RWPE2 (cell line): ENCODE results near the gene APOL4.
"Not testable (repeated sequence)": the region's sequence is repeated elsewhere in the genome, so short reads cannot be mapped to it uniquely, and the experiment has no call there.

ENCODE experiments used
- ATAC-seq: fragments of 200-7000 bp; cut with Tn5 transposase; 3 replicates; pipeline ENCODE4 v1.9.1; 2021; ENCODE audit warnings: low read depth
- DNase-seq: peaks from one replicate; pipeline ENCODE4 v3.0.0-alpha.2; 2020; ENCODE audit warnings: low spot score
- H3K27ac ChIP-seq: fragments of 450-650 bp; 2 replicates; pipeline ENCODE4 v1.5.1; 2017; ENCODE audit warnings: mild to moderate bottlenecking; ENCODE audit not compliant: poor library complexity, severe bottlenecking
- H3K27me3 ChIP-seq: fragments of 250-450 bp; sonication (Bioruptor Pico); 2 replicates; pipeline ENCODE4 v1.5.1; 2021; ENCODE audit warnings: mild to moderate bottlenecking, moderate library complexity; ENCODE audit not compliant: insufficient read depth, poor library complexity, severe bottlenecking
- H3K36me3 ChIP-seq: fragments of 250-450 bp; sonication (Bioruptor Pico); 2 replicates; pipeline ENCODE4 v1.5.1; 2020; ENCODE audit warnings: low read depth, mild to moderate bottlenecking, moderate library complexity
- H3K4me1 ChIP-seq: fragments of 250-450 bp; sonication (Bioruptor Pico); 2 replicates; pipeline ENCODE4 v1.5.1; 2021; ENCODE audit warnings: mild to moderate bottlenecking, moderate library complexity; ENCODE audit not compliant: insufficient read depth, poor library complexity, severe bottlenecking
- H3K4me3 ChIP-seq: fragments of 250-450 bp; sonication (Bioruptor Pico); 2 replicates; pipeline ENCODE4 v1.5.1; 2021; ENCODE audit warnings: mild to moderate bottlenecking, moderate library complexity; ENCODE audit not compliant: severe bottlenecking
- H3K9me3 ChIP-seq: fragments of 250-450 bp; sonication (Bioruptor Pico); 2 replicates; pipeline ENCODE4 v1.5.1; 2021; ENCODE audit warnings: mild to moderate bottlenecking, moderate library complexity; ENCODE audit not compliant: severe bottlenecking
- CTCF ChIP-seq: fragments of 450-650 bp; IDR thresholded peaks from one replicate; pipeline ENCODE4 v1.5.1; 2017; ENCODE audit warnings: mild to moderate bottlenecking, moderate library complexity; ENCODE audit not compliant: poor library complexity, severe bottlenecking

APOL4 gene

GRCh38 chr22:36213586-36213985 lies 12.0 kb upstream of the APOL4 start:
- ATAC-seq (no peak), DNase-seq (no peak)
- no peak for TF ChIP-seq CTCF
- H3K4me1 ChIP-seq: no peaks in the 10 kb centered on the region
- no peaks in the 10 kb centered on the region for H3K9me3 ChIP-seq
- H3K27ac ChIP-seq: no peak overlapping the region
- peaks cover 3% of the 10 kb centered on the region for H3K27me3 ChIP-seq
- no peaks in the 10 kb centered on the region for H3K36me3 ChIP-seq
- no peak overlapping the region for H3K4me3 ChIP-seq

GRCh38 chr22:36212901-36213300 lies 11.3 kb upstream of the APOL4 start:
- no peak for DNase-seq
- no peaks in the 10 kb centered on the region for H3K27me3 ChIP-seq
- no peak overlapping the region for H3K4me3 ChIP-seq
- no peaks in the 10 kb centered on the region for H3K36me3 ChIP-seq
- TF ChIP-seq CTCF: no peak
- ATAC-seq: no peak
- H3K27ac ChIP-seq: no peak overlapping the region
- H3K4me1 ChIP-seq: no peaks in the 10 kb centered on the region
- no peaks in the 10 kb centered on the region for H3K9me3 ChIP-seq

GRCh38 chr22:36211237-36211861 lies 9.7 kb upstream of the APOL4 start:
- Histone ChIP-seq H3K36me3 (no peaks in the 10 kb centered on the region), H3K9me3 (no peaks in the 10 kb centered on the region), H3K27ac (no peak overlapping the region), H3K4me3 (no peak overlapping the region), H3K27me3 (no peaks in the 10 kb centered on the region), H3K4me1 (no peaks in the 10 kb centered on the region)
- ATAC-seq: no peak
- no peak for TF ChIP-seq CTCF
- DNase-seq: no peak

GRCh38 chr22:36210224-36210623 lies 8.6 kb upstream of the APOL4 start:
- Histone ChIP-seq H3K4me3 (no peak overlapping the region), H3K9me3 (no peaks in the 10 kb centered on the region), H3K36me3 (no peaks in the 10 kb centered on the region), H3K4me1 (no peaks in the 10 kb centered on the region), H3K27me3 (no peaks in the 10 kb centered on the region), H3K27ac (no peak overlapping the region)
- ATAC-seq (no peak), DNase-seq (no peak)
- TF ChIP-seq CTCF: no peak

GRCh38 chr22:36209488-36209908 lies 7.9 kb upstream of the APOL4 start:
- DNase-seq, H3K27me3 ChIP-seq, H3K27ac ChIP-seq, ATAC-seq, H3K36me3 ChIP-seq, H3K9me3 ChIP-seq, H3K4me3 ChIP-seq, H3K4me1 ChIP-seq: not testable (repeated sequence)
